BJ (cell line): Measurements from ENCODE around the gene PARD6B. TPM values are rescaled to one million over a fixed set of nuclear protein-coding genes. Genes with fewer than 3 reads are reported as not detected.
A peak's percentile ranks its signal among the peaks of the same experiment; 100 is the strongest.
"Not testable (repeated sequence)": the region's sequence is repeated elsewhere in the genome, so short reads cannot be mapped to it uniquely, and the experiment has no call there.

Experiments used
- CTCF ChIA-PET: fragments of 350-600 bp; formaldehyde crosslinking; extraction: SDS; loops from one replicate; lab custom pipeline; 2021; ENCODE audit warnings: antibody characterized with exemption, inconsistent platforms; lab: Yijun Ruan, JAX
- POLR2A ChIA-PET: fragments of 300-600 bp; sonication (Branson Sonifier 250); formaldehyde crosslinking; extraction: SDS; loops from one replicate; lab custom pipeline; 2021; ENCODE audit warnings: antibody characterized with exemption; lab: Charles Lee
- DNase-seq: peaks from one replicate; pipeline ENCODE4 v3.0.0-alpha.2; 2011; ENCODE audit warnings: low read depth
- H3K27me3 ChIP-seq: 2 replicates; pipeline ENCODE4 v1.6.0; 2011; ENCODE audit warnings: low read length; ENCODE audit not compliant: control insufficient read depth, insufficient read depth
- H3K36me3 ChIP-seq: 2 replicates; pipeline ENCODE4 v1.5.1; 2011; ENCODE audit warnings: low read length; ENCODE audit not compliant: control insufficient read depth, insufficient read depth
- H3K4me3 ChIP-seq: 2 replicates; pipeline ENCODE4 v1.5.1; 2011; ENCODE audit warnings: low read depth, mild to moderate bottlenecking, control low read depth, low read length
- polyA plus RNA-seq: library from polyadenylated mRNA; depleted of rRNA; stranded (reverse); fragments of >200 nt; gene quantifications from 2 replicates; pipeline ENCODE4 v1.2.3, GENCODE V29; 2011
- TF ChIP-seq, protein P1 (sequence below): IDR thresholded peaks from 2 replicates; pipeline ENCODE4 v1.5.1; 2011; ENCODE audit warnings: low read depth, mild to moderate bottlenecking, control low read depth, inconsistent platforms, low read length, moderate library complexity; ENCODE audit not compliant: insufficient read depth

Gene PARD6B
- polyA plus RNA-seq, 1 experiment: 0.11 TPM

DNA sequence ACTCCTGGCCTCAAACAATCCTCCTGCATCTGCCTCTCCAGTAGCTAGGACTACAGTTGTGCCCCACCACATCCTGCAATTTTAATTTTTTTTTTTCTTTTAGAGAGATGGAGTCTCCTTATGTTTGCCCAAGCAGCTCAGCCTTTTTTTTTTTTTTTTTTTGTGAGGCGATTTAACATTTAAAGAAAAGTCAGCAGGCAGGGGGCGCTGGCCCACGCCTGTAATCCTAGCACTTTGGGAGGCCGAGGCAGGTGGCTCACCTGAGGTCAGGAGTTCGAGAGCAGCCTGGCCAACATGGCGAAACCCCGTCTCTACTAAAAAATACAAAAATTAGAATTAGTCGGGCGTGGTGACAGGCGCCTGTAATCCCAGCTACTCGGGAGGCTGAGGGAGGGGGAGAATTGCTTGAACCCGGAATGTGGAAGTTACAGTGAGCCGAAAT is 62.2 kb downstream of the PARD6B start:
- POLR2A ChIA-PET: interaction anchor here (0.6 kb wide), 2 partner anchors 24 to 171 kb away, joined by 4 to 7 read pairs; no protein-coding TSS in a partner anchor
- TF ChIP-seq, protein P1, sequence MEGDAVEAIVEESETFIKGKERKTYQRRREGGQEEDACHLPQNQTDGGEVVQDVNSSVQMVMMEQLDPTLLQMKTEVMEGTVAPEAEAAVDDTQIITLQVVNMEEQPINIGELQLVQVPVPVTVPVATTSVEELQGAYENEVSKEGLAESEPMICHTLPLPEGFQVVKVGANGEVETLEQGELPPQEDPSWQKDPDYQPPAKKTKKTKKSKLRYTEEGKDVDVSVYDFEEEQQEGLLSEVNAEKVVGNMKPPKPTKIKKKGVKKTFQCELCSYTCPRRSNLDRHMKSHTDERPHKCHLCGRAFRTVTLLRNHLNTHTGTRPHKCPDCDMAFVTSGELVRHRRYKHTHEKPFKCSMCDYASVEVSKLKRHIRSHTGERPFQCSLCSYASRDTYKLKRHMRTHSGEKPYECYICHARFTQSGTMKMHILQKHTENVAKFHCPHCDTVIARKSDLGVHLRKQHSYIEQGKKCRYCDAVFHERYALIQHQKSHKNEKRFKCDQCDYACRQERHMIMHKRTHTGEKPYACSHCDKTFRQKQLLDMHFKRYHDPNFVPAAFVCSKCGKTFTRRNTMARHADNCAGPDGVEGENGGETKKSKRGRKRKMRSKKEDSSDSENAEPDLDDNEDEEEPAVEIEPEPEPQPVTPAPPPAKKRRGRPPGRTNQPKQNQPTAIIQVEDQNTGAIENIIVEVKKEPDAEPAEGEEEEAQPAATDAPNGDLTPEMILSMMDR: peak; percentile 48
- H3K4me3 ChIP-seq, DNase-seq, H3K27me3 ChIP-seq, H3K36me3 ChIP-seq: not testable (repeated sequence)
- CTCF ChIA-PET: interaction anchor here (0.7 to 8.9 kb wide), 29 partner anchors 8 to 532 kb away, joined by 3 to 152 read pairs (median 6); partner anchors contain the start of genes ADNP, DPM1 and MOCS3

DNA sequence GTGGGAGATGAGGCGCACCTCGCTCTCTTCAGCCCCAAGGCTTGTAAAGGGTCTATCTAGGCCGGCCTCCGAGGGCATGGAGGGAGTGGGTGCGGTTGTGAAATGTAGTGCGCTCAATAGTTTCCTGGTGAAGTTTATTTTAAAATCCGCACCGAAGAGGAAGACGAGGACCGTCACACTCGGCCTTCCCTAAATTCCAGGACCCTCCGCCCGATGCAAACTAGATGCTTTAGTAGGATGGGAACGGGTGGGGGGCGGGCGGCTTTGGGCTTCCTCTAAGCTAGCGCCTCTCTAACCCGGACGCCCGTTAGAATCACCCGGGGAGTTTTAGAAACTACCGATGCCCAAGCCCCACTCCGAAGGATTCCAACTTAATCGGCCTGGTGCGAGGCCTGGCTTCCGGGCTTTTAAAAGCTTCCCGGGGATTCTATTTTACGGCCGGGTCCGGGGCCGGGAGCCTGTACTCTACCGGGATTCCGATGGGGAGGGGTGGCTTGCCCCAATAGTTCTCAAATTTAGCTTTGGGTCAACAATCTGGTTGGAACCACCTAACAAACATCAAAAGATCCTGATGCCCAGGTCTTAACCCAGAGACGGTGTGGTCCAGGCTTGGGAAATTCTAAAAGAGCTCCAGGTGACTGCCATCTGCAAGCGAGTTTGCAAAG is 62.9 kb downstream of the PARD6B start:
- H3K36me3 ChIP-seq: no peaks in the 10 kb centered on the region
- peak overlapping the region; percentile 12; the same call in 1 of the 2 replicates for H3K4me3 ChIP-seq
- ChIA-PET CTCF (interaction anchor here (0.6 to 8.9 kb wide), 63 partner anchors 9 to 573 kb away, joined by 3 to 152 read pairs (median 4); partner anchors contain the start of genes ADNP, DPM1 and MOCS3), POLR2A (interaction anchor here (0.9 to 1.0 kb wide), 2 partner anchors 135 to 164 kb away, joined by 3 to 7 read pairs; no protein-coding TSS in a partner anchor)
- no peak for DNase-seq
- no peaks in the 10 kb centered on the region for H3K27me3 ChIP-seq
- TF ChIP-seq, protein P1: no peak

DNA sequence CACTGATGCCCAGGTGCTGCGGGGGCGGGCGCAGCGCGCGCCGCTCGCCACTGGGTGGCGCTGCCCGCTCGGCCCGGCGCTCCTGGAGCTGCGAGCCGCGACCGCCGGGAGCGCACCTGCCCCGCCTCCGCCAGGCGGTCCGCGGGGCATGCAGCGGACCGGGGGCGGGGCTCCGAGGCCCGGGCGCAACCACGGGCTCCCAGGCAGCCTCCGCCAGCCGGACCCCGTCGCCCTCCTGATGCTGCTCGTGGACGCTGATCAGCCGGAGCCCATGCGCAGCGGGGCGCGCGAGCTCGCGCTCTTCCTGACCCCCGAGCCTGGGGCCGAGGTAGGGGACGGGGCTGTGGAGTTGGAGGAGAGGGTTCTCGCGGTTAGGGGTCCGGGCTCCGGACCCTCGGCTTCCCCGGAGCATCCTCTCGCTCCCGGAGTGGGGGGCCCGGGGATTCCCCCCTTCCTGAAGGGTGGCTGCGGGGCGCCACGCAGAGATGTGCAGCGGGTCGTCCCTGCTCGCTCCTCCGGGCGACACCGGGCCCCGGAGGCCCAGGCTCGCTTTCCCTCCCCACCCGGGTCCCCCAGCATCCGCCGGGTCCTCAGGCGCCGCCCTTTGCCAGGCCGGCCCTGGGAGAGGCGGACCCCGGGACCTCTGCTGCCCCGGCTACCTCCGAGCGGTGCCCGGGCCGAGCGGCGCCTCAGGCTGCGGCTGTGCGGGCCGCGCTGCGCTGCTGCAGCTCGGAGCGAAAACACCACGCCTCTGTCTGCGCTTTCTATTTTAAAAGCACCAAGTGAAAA is 63.7 kb downstream of the PARD6B start, which contains the start of gene BCAS4:
Gene BCAS4 (plus strand): TSS at position 216 of the 789 bp plus-strand sequence. CDS start 23 bp downstream, at position 239.
- H3K36me3 ChIP-seq: no peaks in the 10 kb centered on the region
- POLR2A ChIA-PET: interaction anchor here (0.9 to 1.0 kb wide), 2 partner anchors 134 to 163 kb away, joined by 3 to 7 read pairs; no protein-coding TSS in a partner anchor
- no peaks in the 10 kb centered on the region for H3K27me3 ChIP-seq
- CTCF ChIA-PET: interaction anchor here (0.7 to 8.9 kb wide), 61 partner anchors 8 to 572 kb away, joined by 3 to 152 read pairs (median 4); partner anchors contain the start of genes ADNP, DPM1 and MOCS3
- DNase-seq: peak; percentile 29
- TF ChIP-seq, protein P1: peak; percentile 52
- peak within 1 kb of the TSS; percentile 70 for H3K4me3 ChIP-seq

DNA sequence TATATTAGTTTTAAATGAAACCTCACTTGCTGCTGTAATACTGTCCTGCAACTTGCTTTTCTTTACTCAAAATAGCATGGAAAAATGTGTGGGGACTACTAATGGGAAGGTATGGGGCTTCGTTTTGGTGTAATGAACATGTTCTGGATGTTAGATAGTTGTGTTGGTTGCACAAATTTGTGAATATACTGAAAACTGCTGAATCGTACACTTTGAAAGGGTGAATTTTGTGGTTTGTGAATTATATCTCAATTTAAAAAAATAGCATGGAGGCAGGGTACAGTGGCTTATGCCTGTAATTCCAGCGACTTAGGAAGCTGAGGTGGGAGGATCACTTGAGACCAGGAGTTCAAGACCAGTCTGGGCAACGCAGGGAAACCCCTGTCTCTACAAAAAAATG is 65.8 kb downstream of the PARD6B start:
- POLR2A ChIA-PET: no interaction called here
- CTCF ChIA-PET: interaction anchor here (2.5 to 8.9 kb wide), 2 partner anchors 21 to 132 kb away, joined by 5 to 152 read pairs; partner anchors contain the start of gene ADNP
- H3K36me3 ChIP-seq: no peaks in the 10 kb centered on the region
- H3K27me3 ChIP-seq: no peaks in the 10 kb centered on the region
- H3K4me3 ChIP-seq: no peak overlapping the region
- TF ChIP-seq, protein P1: no peak
- DNase-seq: no peak
